Fibroblast of pulmonary artery (primary cell): ENCODE results near the gene HPCA.

Source experiments
- DNase-seq: peaks from one replicate; pipeline ENCODE4 v3.0.0-alpha.2; 2010; ENCODE audit warnings: low read depth
- H3K4me3 ChIP-seq: replicated peaks from 2 replicates; pipeline ENCODE4 v1.5.1; 2011; ENCODE audit warnings: low read depth, mild to moderate bottlenecking, control low read depth, low read length, moderate library complexity
- TF ChIP-seq, protein P1 (sequence below): IDR thresholded peaks from 2 replicates; pipeline ENCODE4 v1.5.1; 2011; ENCODE audit warnings: mild to moderate bottlenecking, control low read depth, low read length, inconsistent platforms; ENCODE audit errors: missing control alignments

HPCA gene

DNA sequence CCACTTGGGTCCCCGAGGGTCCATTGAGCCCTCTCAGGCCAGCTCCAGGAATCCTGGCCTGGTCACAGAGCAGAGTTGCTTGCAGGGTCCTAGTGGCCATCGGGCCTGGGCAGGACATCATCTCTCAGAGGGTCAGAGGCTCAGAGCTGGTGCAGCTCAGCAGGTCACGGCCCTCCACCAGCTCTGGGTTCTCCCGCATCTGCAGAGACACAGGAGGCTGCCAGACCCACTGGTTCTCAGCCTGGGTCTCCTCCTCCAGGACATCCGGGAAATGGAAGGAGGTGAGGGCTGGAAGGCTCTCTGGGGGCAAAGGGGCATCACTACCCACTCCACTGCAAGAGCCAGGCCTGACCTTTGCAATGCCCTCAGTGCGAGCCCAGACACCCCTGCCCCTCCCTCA, 8.4 kb downstream of the HPCA start:
- TF ChIP-seq, protein P1, sequence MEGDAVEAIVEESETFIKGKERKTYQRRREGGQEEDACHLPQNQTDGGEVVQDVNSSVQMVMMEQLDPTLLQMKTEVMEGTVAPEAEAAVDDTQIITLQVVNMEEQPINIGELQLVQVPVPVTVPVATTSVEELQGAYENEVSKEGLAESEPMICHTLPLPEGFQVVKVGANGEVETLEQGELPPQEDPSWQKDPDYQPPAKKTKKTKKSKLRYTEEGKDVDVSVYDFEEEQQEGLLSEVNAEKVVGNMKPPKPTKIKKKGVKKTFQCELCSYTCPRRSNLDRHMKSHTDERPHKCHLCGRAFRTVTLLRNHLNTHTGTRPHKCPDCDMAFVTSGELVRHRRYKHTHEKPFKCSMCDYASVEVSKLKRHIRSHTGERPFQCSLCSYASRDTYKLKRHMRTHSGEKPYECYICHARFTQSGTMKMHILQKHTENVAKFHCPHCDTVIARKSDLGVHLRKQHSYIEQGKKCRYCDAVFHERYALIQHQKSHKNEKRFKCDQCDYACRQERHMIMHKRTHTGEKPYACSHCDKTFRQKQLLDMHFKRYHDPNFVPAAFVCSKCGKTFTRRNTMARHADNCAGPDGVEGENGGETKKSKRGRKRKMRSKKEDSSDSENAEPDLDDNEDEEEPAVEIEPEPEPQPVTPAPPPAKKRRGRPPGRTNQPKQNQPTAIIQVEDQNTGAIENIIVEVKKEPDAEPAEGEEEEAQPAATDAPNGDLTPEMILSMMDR, result no peak
- no peak for DNase-seq

DNA sequence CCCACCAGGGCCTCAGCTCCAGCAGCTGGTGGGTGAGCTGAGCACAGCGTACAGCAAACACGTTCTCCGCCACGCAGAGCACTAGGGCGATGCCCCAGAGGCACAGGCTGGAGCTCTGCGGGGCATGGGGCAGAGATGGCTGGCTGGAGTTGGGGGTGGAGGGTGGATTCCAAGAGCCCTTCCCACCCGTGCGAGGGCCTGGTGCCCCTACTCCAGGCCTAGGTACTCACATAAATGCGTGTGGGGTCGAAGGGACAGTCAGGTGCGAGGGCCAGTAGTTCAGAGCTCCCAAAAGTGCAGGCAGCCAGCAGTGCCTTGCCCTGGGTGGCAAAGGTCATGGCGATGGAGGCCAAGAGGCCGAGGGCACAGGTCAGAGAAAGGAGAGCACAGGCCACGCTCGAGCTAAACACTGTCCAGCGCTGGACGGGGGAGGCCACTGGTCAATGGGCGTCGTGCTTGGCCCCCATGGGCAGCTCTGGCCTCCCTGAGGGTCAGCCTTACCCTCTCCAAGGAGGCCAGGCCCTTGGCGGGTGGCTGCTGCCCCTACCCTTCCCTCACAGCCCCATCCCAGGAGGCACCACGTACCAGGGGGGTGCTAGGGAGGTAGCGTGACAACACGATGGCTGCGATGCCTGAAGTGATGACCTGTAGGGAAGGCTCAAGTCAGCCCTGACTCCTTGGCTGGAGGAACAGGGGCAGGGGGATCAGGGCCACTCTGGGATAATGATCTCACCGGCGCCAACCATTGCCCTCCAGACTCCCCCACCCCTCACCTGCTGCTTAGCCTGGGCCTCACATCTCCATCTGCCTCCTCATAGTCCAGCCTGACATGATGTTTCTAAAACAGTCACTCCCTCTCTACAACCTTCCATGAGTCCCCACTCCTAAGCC, 9.3 kb downstream of the HPCA start:
- no peak for DNase-seq
- no peak overlapping the region for H3K4me3 ChIP-seq
- TF ChIP-seq, protein P1, result no peak

More for the DNA sequence above, 8.4 kb downstream of the HPCA start:
- no peak overlapping the region for H3K4me3 ChIP-seq

DNA sequence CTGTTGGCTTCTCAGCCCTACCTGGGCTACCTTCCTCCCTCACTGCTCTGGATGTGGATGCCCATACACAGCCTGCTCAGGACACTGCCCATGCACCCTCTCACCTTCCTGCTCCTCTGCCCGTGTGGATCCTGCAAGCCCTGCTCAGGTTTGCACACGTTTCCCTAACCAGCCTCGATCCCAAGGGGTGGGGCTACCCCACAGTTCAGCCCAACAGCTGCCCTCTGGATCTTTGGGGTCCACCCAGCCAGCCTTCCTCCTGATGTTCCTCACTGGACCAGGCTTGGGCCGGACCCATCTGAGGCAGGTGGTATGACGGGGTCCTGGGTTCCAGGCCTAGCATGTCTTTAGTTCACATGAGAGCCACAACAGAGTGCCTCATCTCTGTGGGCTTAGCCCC, 10.2 kb downstream of the HPCA start:
- TF ChIP-seq, protein P1, result no peak
- no peak for DNase-seq
- H3K4me3 ChIP-seq, result no peak overlapping the region

DNA sequence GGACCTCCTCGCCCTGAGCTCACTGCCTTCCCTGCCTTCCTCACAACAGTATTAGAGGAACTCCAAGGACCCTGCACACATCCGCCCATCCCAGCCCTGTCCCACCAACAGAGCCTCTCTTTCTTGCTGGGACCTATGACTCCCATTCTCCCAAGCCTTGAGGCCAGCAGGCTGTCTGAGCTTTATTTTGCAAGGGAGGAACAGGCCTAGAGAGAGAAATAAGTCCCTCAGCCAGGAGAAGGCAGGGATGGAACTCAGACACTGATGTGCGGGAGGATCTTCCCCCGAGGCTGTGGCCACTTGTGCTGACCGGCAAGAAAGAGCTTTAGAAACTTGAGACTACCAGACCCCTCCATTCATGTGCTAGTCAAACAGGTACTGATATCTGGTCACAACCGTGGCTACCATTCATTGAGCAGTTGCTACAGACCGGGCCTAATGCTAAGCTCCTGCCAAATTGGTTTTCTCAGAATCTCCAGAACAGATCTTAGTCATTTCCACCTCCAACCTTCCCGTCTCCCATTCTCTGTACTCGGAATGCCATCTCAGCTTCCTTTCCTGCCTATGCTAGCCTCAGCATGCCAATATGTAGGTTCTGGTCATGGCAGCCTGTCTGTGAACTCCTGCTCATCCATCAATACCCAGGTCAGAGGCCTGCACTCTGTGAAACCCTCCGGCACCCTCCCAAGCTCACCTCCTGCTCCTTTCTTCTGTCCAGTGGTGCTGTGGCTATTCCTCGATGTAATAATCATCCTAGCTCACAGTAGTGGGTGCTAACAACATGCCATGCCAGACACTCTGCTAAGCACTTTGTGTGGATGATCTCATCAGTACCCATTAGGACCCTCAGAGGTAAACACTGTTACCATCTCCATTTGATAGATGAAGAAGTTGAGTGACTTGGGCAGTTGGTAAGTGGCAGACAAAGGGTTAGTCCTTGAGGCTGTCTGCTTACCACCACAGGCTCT, 11.1 kb downstream of the HPCA start:
- no peak for DNase-seq

DNA sequence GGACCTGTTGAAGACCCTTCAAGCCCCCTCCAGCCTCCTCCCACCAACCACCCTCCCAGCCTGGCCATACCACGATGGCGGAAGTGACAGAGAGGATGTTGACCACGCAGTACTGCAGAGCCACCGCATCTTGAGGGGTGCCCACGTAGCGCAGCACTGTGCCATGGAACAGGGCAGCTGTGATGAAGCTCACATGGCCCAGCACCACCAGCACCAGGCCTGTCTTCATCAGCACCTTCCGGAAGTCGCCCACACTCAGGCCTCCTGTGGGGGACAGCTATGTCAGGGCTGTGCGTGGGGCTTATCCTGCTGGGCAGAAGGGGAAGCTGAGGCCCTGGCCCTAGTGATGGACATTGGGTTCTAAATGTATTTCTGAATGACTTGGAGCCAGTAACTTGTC, 11.8 kb downstream of the HPCA start:
- H3K4me3 ChIP-seq, result no peak overlapping the region
- DNase-seq, result no peak
- TF ChIP-seq, protein P1, result no peak

More for the DNA sequence above, 11.1 kb downstream of the HPCA start:
- TF ChIP-seq, protein P1, result no peak
- H3K4me3 ChIP-seq, result no peak overlapping the region

DNA sequence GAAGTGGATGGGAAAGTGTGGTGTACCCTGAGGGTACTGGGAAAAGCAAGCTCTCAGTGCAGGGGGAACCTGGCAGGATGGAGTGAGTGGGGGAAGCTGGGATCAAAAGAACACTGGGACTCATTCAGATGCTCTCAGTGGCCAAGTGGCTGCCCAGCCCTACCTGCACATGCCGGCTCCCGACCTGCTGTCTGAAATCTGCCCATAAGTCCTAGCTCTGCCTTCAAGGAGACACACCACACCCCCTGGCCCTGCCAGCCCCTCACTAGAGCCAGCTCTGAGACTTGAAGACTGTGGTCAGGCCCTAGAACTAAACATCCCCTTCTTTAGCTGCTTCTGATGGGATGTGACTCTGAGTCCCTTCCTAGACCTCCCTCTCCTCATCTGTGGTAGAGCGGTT, 12.7 kb downstream of the HPCA start:
- TF ChIP-seq, protein P1, result no peak
- DNase-seq, result no peak
- no peak overlapping the region for H3K4me3 ChIP-seq
